ENCODE measurements around the gene STX4.

- TF ChIP-seq POLR2A (IDR thresholded peaks at IDR 0.05; ENCODE audit: low read depth, low read length) (no peak; the same call in 1 of the 2 replicates), POLR2AphosphoS5 (IDR thresholded peaks at IDR 0.05; ENCODE audit: low read depth, low read length) (no peak), TAF1 (IDR thresholded peaks at IDR 0.05; ENCODE audit: borderline replicate concordance, low read depth, low read length) (no peak)
These were observed 49.3 kb upstream of the STX4 start for GRCh38 chr16:30983898-30984610.
